Activated CD4-positive, CD25-positive, alpha-beta regulatory T cell (primary cell): ENCODE data around the gene RIMS1.

Experiments
- DNase-seq, 4 experiments: peaks; one replicate each; lab custom pipeline; 2025; lab: John Stamatoyannopoulos, UW

RIMS1 gene

DNA sequence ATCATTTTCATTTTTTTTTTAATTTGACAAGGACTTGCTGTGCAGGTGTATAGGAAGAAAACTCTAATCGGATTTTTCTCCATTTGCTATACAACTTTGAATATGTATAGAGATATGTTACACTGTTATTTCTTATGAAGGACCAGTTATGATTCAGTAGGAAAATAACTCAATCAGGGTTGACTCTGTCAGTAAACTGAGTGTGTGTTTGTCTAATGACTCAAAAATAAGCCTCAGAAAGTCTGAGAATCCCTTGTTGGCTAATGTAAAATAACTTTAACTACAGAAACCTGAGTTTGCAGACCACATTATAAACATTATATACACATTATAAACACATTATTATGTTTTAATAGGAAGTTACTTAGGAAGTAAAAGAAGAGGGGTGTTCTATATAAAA, 352.6 kb downstream of the RIMS1 start:
- no peak for DNase-seq

GRCh38 chr6:72245565-72245964, 359.2 kb downstream of the RIMS1 start:
- DNase-seq: no peak

DNA sequence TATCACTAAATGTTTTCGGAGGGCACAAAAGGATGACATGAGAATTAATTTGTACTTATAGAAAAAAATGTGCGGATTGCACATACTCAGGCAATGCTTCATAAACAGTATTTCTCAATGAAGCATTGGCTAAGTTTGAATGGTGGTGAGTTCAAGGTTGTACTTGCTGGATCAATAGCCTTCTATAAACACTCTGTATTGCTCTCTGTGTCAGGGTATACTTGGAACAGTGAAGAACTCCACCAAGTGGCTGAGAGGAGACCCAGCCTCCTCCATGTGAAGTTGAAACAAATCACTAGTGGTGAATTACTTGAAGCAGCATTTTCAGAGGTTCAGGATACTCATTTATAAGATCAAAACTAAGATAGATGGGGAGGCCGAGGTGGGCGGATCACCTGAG, 360.6 kb downstream of the RIMS1 start:
- DNase-seq: no peak

- DNase-seq: no peak
Measured at GRCh38 chr6:72248621-72249020, 362.3 kb downstream of the RIMS1 start.

- no peak for DNase-seq
Measured at GRCh38 chr6:72250664-72251063, 364.3 kb downstream of the RIMS1 start.

GRCh38 chr6:72260489-72260888, 374.1 kb downstream of the RIMS1 start:
- DNase-seq: no peak

DNA sequence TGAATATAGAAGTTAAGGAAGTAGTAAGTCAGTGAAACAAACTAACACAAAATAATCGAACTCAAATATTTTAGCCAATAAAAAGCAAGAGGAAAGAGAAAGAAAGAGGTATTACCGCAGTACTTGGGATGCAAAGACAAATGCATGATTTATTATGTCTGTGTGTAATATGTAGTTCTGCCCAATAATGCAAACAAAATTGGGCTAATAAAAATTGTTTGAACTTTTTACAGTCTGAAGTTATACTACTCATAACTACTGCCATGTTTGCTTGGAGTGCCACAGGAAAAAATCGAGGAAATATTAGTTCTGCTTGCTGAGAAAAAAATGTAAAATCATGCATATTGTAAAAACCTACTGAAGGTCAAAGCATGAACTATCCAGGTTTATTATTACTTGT, 375.2 kb downstream of the RIMS1 start:
- no peak for DNase-seq

DNA sequence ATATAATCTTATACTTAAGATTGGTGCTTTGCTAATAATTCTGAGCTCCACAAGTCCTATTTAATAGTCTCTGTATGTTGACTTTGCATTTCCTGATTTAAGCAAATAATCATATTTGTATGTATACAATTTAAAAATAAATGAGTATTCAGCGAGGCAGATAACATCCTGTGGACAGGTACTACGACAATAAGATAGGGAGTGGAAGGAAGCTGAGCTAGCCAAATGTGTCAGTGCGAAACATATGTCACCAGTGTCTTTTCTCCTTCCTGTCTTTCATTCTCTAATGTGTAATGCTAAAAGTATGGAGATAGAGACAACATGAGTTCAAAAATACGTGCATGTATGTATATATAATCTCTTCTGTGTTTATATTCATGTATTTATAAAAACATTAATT, 375.9 kb downstream of the RIMS1 start:
- DNase-seq: no peak

- DNase-seq: no peak
Measured at GRCh38 chr6:72267470-72267869, 381.1 kb downstream of the RIMS1 start.

DNA sequence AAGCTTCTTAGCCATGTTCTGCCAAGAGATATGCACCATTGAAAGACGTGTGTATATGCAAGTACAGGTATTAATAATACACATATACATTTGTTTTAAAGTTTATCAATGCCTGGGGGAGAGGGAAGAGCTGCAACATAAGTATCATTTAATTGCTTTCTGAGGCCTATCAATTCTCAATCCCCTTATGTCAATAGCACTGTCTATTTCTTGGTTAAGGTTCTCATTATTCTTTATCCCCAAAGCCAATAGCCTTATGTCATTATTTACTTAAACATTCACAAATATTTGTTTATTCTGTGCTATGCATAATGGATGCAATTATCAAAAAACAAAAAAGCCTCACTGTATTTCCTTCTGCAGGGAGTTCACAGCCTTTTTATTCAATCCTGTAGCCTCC, 385.2 kb downstream of the RIMS1 start:
- DNase-seq: no peak

DNA sequence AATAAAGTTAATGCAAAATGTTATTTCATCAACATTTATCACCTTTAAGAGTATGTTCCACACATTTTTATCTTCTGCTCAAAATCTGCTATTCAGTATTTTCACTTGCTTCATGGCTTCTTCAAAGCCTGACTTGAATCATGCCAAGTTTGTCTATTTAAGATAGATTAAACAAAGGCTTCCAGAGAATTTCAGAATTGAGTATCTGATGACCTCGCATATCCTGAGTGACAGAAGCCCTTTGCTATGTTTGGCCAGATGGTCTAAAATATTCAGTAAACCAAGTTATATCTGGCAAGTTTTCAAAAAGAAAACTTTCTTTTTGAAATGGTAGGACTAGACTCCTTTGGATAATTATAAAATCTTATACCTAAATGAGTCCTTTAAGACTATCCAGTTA, 386.6 kb downstream of the RIMS1 start:
- no peak for DNase-seq

DNA sequence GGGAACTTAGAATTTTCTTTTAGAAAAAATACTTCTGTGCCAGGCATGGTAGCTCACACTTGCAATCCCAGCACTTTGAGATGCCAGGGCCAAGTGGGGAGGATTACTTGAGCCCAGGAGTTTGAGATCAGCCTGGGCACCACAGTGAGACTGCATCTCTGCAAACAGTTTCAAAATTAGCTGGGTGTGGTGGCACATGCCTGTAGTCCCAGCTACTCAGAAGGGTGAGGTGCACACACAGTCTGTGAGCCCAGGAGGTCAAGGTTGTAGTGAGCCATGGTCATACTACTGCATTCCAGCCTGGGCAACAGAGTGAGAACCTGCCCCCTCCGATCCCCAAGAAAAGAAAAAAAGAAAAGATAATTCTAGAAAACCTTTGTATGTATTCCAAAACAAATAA, 389.5 kb downstream of the RIMS1 start:
- no peak for DNase-seq

GRCh38 chr6:72282201-72282600, 395.9 kb downstream of the RIMS1 start:
- DNase-seq: no peak

DNA sequence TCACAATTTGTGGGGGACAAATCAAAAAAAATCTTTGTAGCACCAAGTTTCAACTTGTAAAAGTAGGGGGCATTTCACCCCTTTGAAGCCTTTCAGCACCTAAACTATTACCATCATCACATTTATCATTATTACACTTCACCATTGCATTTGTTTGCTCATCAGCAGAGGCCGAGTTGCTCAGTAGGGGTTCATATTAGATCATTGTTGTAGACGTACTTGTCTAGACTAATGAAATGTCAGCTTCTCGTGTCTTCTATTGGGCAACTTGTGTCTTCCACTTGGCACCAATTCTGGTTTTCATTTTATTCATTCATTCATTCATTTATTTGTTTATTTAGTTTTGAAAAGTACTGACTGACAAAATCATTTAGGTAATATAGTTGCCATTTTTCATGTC, 397.2 kb downstream of the RIMS1 start:
- no peak for DNase-seq

DNA sequence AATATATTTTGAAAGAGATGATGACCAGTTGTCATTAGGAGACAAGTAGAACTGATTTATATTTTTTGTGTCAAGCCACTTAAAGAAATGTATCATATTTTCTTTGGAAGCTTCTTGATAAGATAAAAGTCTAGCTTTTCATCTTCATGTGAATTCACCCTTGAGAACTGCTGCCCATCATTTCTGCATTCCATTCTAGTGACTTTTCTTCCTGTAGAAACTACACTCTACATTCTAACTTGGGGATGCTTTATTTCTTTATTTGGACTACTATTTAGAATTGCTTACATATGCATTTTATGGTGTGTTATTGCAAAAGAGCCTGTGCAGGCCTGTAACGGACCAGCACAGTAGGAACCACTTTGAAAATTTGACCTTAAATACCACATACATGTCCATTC, 400.6 kb downstream of the RIMS1 start:
- DNase-seq: no peak

GRCh38 chr6:72287801-72288200, 401.5 kb downstream of the RIMS1 start:
- no peak for DNase-seq

- no peak for DNase-seq
Measured at GRCh38 chr6:72288592-72288991, 402.2 kb downstream of the RIMS1 start.

DNA sequence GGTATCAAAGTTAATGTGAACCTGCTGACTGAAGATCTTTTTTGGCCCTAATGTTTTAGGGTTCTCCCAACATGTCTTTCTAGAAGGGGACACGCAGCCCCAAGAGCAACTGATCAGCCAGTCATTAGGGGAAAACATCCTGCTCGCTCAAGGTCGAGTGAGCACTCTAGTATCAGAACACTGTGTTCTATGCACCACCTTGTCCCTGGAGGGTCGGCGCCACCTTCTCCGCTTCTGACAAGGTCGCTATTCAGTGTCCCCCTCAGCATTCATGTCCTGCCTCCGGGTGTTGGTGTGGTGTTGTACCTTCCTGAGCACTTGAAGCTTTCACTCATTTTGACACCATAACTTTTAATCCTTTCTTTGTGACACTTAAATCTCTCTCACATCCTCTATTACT, 404.3 kb downstream of the RIMS1 start:
- DNase-seq: no peak

- no peak for DNase-seq
Measured at GRCh38 chr6:72296375-72296774, 410.0 kb downstream of the RIMS1 start.

GRCh38 chr6:72305971-72306370, 419.6 kb downstream of the RIMS1 start:
- no peak for DNase-seq

DNA sequence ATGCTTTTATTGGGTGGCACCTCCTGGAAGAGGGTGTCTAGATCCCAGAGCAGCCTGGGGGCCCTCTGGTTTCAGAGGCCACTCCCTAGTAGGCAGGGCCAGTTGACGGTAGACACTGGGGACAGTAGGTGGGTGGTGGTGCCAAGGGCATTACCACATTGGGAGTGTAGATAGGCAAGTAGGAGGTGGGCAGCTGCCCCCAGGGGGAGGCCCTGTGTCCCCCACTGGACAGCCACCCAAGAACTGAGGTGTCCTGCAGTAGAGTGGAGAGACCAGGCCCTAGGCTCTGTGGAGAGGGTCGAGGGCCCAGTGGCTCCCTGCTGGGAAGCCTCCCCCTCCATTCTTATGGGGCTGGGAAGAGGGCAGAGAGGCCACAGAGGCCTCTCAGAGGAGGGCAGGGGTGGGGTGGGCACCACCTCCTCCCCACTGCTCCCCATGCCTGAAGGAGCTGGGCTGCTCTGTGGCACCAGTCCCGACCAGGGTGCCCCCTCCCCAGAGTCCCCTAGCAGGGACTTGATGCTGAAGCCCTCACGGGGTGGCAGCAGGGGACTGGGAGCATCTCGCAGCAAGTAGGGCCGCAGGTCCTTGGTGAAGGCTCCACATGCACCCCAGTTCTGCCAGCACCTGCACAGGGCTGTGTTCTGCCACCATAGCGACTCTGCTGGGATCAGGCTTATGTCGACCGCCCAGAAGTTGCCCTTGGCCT, 430.5 kb downstream of the RIMS1 start:
- no peak for DNase-seq

DNA sequence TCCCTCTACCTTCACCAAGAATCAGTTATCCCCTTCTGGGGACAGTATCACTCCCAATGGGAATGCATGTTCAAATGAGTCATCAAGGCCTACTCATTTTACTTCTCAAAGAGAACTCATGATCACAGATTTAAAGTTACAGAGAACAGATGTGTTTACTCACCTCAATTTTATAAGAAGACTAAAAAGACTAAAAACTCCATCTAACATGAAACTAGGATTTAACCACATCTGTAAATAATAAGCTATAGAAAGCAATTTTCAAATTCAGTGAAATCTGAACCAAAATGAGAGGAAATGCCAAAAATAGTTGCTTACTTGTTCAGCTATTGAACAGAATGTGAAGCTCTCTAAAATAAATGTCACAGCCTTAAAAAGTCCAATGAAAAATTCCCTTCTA, 435.4 kb downstream of the RIMS1 start:
- DNase-seq: no peak

- no peak for DNase-seq
Measured at GRCh38 chr6:72322771-72323170, 436.4 kb downstream of the RIMS1 start.

GRCh38 chr6:72324591-72324990, 438.2 kb downstream of the RIMS1 start:
- DNase-seq: no peak

GRCh38 chr6:72328775-72329174, 442.4 kb downstream of the RIMS1 start:
- DNase-seq: no peak
